ENCODE data around the gene PTGIS. TPM values are rescaled to one million over a fixed set of nuclear protein-coding genes. Genes with fewer than 3 reads are reported as not detected.

Gene PTGIS
- total and polyA plus RNA-seq, 7 donors, result 2.7 to 26.5 (median 8.0) TPM

GRCh38 chr20:49475292-49476015 is 92.5 kb downstream of the PTGIS start:
- Histone ChIP-seq H3K4me3 (no peak overlapping the region), H3K4me1 (peaks cover 6% of the 10 kb centered on the region), H3K9me3 (no peaks in the 10 kb centered on the region), H3K27me3 (ENCODE audit: insufficient read depth in 3 of 3, low read length in 2 of 3) (no peaks in the 10 kb centered on the region), H3K27ac (no peak overlapping the region), H3K36me3 (ENCODE audit: insufficient read depth in 1 of 2, low read depth in 1 of 2) (no peaks in the 10 kb centered on the region)
- WGBS, 3 donors, result 91 to 93% (median 92%) methylated on average over 6 of the region's 6 CpGs
- intact Hi-C loops (cut with DNase I), result no loop called here
- ATAC-seq (no peak), DNase-seq (no peak)
- TF ChIP-seq, protein P1, sequence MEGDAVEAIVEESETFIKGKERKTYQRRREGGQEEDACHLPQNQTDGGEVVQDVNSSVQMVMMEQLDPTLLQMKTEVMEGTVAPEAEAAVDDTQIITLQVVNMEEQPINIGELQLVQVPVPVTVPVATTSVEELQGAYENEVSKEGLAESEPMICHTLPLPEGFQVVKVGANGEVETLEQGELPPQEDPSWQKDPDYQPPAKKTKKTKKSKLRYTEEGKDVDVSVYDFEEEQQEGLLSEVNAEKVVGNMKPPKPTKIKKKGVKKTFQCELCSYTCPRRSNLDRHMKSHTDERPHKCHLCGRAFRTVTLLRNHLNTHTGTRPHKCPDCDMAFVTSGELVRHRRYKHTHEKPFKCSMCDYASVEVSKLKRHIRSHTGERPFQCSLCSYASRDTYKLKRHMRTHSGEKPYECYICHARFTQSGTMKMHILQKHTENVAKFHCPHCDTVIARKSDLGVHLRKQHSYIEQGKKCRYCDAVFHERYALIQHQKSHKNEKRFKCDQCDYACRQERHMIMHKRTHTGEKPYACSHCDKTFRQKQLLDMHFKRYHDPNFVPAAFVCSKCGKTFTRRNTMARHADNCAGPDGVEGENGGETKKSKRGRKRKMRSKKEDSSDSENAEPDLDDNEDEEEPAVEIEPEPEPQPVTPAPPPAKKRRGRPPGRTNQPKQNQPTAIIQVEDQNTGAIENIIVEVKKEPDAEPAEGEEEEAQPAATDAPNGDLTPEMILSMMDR (IDR thresholded peaks at IDR 0.05), result no peak

DNA sequence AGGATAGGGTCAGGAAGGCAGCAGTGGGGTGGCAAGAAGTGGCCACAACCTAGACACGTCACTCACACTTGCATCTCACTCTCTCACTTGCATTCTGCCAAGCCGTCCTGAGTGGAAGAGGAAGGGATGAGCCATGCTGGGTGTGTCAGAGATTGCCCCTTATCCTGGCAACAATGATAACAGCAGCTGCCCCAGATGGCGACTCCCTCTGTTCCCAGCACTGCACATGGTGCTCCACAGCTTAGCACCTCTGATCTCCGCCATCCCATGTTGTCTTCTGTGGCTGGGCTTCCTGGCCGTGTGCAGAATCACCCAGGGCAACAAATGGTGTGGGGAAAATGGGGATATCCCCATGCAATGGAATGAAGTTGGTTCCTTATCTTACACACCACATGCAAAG is 96.5 kb downstream of the PTGIS start:
- Histone ChIP-seq H3K27me3 (ENCODE audit: insufficient read depth in 3 of 3, low read length in 2 of 3) (no peaks in the 10 kb centered on the region), H3K4me1 (no peaks in the 10 kb centered on the region), H3K27ac (no peak overlapping the region), H3K36me3 (ENCODE audit: insufficient read depth in 1 of 2, low read depth in 1 of 2) (no peaks in the 10 kb centered on the region), H3K4me3 (no peak overlapping the region), H3K9me3 (no peaks in the 10 kb centered on the region)
- no peak for DNase-seq
- TF ChIP-seq, protein P1 (IDR thresholded peaks at IDR 0.05), result no peak
- WGBS, 3 donors, result 67 to 72% (median 70%) methylated on average over 5 of the region's 5 CpGs
- intact Hi-C loops (cut with DNase I), result no loop called here
- peak in 1 of 4 donors; percentile 52 for ATAC-seq

- no peaks in the 10 kb centered on the region for H3K4me1 ChIP-seq
- H3K36me3 ChIP-seq (ENCODE audit: insufficient read depth in 1 of 2, low read depth in 1 of 2), result no peaks in the 10 kb centered on the region
- no peaks in the 10 kb centered on the region for H3K27me3 ChIP-seq (ENCODE audit: insufficient read depth in 3 of 3, low read length in 2 of 3)
- TF ChIP-seq, protein P1 (IDR thresholded peaks at IDR 0.05), result no peak
- ATAC-seq (no peak), DNase-seq (no peak)
- H3K9me3 ChIP-seq, result no peaks in the 10 kb centered on the region
- H3K27ac ChIP-seq, result no peak overlapping the region
- 82 to 88% (median 85%) methylated on average over 6 of the region's 6 CpGs for WGBS, 3 donors
- intact Hi-C loops (cut with DNase I), result no loop called here
- H3K4me3 ChIP-seq, result no peak overlapping the region
These were observed 97.0 kb downstream of the PTGIS start for GRCh38 chr20:49470922-49471321.

GRCh38 chr20:49469060-49469459 is 98.9 kb downstream of the PTGIS start:
- intact Hi-C loops (cut with DNase I), result no loop called here
- H3K4me1 ChIP-seq, result no peaks in the 10 kb centered on the region

More at GRCh38 chr20:49469060-49469459, 98.9 kb downstream of the PTGIS start:
- Histone ChIP-seq H3K4me3 (no peak overlapping the region), H3K36me3 (ENCODE audit: insufficient read depth in 1 of 2, low read depth in 1 of 2) (no peaks in the 10 kb centered on the region), H3K27ac (no peak overlapping the region), H3K9me3 (no peaks in the 10 kb centered on the region), H3K27me3 (ENCODE audit: insufficient read depth in 3 of 3, low read length in 2 of 3) (no peaks in the 10 kb centered on the region)
- no peak for DNase-seq
- no peak for ATAC-seq
- TF ChIP-seq, protein P1 (IDR thresholded peaks at IDR 0.05), result no peak
- WGBS, 3 donors, result 56 to 74% (median 74%) methylated on average over 6 of the region's 6 CpGs

All from psoas muscle (tissue), 8 donors.